ENCODE results near the gene ECE2.
"Not testable (repeated sequence)": the region's sequence is repeated elsewhere in the genome, so short reads cannot be mapped to it uniquely, and the experiment has no call there.

Gene ECE2

GRCh38 chr3:184262764-184263179 lies 13.1 kb upstream of the ECE2 start:
- in situ Hi-C loops (cut with MboI; ENCODE audit: low sequenced_read_pairs), result no loop called here

- in situ Hi-C loops (cut with MboI; ENCODE audit: low sequenced_read_pairs), result not testable (repeated sequence)
Measured at GRCh38 chr3:184267249-184267648, 8.6 kb upstream of the ECE2 start.

DNA sequence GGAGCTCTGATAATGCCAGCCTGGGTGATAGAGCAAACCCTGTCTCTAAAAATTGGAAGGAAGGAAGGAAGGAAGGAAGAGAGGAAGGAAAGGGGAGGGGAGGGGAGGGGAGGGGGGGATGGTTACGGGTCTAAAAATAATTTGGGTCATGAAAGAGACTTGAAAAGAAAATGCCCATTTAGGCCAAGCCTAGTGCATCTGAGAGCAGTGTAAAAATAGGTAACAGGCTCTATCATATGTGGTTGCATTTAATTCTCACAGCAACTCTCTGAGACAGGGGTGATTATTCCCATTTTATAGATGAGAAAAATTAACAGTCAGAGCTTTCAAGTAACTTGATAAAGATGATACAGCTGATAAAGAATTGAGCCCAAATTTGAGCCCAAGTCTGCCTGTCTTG lies 3.6 kb upstream of the ECE2 start:
- in situ Hi-C loops (cut with MboI; ENCODE audit: low sequenced_read_pairs), result no loop called here

DNA sequence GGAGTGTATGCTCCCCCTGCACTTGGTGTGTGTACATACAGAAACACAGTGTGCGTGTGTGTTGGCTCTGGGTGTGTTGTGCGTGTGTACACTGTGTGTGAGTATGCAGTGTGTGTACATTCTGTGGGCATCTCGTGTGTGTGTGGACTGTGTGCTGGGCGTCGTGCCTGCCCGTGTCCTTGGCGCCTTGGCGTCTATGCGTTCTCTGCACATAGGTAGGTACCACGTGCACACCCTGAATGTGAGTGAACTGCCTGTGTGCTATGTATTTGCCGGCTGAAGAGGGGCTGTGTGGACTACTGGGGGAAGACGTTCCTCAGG lies 481 bp upstream of the ECE2 start:
- in situ Hi-C loops (cut with MboI; ENCODE audit: low sequenced_read_pairs), result no loop called here

DNA sequence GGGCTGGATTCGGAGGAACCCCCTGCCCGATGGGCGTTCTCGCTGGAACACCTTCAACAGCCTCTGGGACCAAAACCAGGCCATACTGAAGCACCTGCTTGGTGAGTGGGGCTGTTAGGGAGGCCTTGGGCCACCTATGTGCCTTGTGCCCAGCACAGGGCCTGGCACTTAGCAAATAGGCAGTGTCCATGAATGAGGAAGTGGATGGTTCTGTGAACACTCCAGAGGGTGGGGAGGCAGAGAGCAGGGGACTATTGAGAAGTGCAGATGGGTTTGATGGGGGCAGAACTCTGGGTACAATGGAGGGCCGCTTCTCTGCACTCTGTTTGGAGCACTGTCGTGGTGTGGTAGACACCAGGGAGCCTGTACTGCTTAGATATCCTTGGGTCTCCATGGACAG lies 1.5 kb downstream of the ECE2 start:
- in situ Hi-C loops (cut with MboI; ENCODE audit: low sequenced_read_pairs), result no loop called here

GRCh38 chr3:184282941-184283340 lies 7.1 kb downstream of the ECE2 start:
- in situ Hi-C loops (cut with MboI; ENCODE audit: low sequenced_read_pairs), result no loop called here

DNA sequence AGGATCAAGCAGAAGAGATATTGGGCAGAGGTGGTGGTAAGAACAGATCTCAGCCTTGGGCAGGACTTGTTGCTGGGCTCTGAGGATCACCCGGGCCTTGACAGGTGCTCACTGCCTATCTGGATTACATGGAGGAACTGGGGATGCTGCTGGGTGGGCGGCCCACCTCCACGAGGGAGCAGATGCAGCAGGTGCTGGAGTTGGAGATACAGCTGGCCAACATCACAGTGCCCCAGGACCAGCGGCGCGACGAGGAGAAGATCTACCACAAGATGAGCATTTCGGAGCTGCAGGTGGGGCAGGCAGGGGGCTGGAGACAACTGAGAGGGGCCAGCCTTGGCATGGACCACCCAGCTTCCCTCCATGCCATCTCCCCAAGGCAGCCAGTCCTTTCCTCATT lies 7.9 kb downstream of the ECE2 start:
- in situ Hi-C loops (cut with MboI; ENCODE audit: low sequenced_read_pairs), result no loop called here

- in situ Hi-C loops (cut with MboI; ENCODE audit: low sequenced_read_pairs), result no loop called here
Measured at GRCh38 chr3:184284696-184285095, 8.9 kb downstream of the ECE2 start.

DNA sequence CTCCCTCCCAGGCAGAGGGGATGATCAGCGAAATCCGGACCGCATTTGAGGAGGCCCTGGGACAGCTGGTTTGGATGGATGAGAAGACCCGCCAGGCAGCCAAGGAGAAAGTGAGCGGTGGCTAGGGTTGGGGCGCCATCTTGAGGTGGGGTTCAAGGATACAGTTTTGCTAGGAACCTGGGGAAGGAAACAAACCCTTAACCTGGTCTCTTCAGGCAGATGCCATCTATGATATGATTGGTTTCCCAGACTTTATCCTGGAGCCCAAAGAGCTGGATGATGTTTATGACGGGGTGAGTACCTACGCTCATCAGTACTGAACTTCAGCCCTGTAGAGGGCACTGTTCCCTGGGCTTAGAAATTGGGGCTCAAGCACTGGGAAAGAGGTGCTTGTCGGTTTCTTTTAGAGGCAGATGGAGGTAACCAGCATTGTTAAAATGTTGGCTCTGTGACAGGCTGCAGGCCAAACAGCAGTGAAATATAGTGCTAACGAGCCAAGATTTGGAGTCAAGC lies 13.7 kb downstream of the ECE2 start:
- in situ Hi-C loops (cut with MboI; ENCODE audit: low sequenced_read_pairs), result no loop called here

DNA sequence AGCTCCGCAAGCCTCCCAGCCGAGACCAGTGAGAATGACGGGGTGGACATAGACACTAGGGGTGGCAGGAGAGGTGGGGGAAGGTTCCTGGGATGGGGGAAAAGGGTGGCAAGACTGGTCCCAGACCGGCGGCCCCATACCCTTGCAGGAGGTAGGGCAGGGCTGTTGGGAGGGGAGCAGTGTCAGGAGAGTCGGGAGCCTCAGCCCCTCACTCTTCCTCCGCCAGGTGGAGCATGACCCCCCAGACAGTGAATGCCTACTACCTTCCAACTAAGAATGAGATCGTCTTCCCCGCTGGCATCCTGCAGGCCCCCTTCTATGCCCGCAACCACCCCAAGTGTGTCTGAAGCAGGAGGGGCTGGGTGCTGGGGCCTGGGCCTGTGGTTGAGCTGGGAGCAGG lies 14.5 kb downstream of the ECE2 start:
- in situ Hi-C loops (cut with MboI; ENCODE audit: low sequenced_read_pairs), result no loop called here

GRCh38 chr3:184291044-184291737 lies 15.4 kb downstream of the ECE2 start:
- in situ Hi-C loops (cut with MboI; ENCODE audit: low sequenced_read_pairs), result no loop called here

DNA sequence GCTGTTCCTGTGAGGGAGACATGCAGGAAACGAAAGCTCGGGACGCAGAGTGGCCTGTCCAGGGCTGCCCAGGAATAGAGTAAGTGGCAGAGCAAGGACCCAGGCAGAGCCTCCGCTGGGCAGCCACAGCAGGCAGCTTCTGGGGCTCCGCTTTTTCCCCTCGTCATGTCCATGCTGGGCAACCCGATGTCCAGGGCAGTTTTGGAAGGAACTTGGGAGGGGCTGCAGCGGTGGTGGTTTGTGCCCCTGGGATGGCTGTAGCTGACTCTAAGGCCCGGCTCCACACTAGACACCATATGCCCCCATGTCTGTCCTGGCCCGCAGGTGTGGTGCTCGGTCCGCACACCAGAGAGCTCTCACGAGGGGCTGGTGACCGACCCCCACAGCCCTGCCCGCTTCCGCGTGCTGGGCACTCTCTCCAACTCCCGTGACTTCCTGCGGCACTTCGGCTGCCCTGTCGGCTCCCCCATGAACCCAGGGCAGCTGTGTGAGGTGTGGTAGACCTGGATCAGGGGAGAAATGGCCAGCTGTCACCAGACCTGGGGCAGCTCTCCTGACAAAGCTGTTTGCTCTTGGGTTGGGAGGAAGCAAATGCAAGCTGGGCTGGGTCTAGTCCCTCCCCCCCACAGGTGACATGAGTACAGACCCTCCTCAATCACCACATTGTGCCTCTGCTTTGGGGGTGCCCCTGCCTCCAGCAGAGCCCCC lies 16.1 kb downstream of the ECE2 start:
- in situ Hi-C loops (cut with MboI; ENCODE audit: low sequenced_read_pairs), result no loop called here

GRCh38 chr3:184295771-184296170 lies 19.9 kb downstream of the ECE2 start:
- in situ Hi-C loops (cut with MboI; ENCODE audit: low sequenced_read_pairs), result no loop called here

DNA sequence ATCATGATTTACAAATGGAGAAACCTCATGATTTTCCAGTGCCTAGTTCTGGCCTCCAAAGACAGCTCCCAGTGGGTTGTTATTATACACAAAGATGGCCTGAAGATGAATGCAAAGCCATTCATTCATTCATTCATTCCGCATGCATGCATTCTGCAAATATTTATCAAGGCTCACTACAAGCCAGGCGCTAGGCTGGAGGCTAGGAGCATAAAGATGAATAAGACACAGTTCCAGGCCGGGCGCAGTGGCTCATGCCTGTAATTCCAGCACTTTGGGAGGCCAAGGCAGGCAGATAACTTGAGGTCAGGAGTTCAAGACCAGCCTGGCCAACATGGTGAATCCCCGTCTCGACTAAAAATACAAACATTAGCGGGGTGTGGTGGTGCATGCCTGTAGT lies 20.8 kb downstream of the ECE2 start:
- in situ Hi-C loops (cut with MboI; ENCODE audit: low sequenced_read_pairs), result no loop called here

DNA sequence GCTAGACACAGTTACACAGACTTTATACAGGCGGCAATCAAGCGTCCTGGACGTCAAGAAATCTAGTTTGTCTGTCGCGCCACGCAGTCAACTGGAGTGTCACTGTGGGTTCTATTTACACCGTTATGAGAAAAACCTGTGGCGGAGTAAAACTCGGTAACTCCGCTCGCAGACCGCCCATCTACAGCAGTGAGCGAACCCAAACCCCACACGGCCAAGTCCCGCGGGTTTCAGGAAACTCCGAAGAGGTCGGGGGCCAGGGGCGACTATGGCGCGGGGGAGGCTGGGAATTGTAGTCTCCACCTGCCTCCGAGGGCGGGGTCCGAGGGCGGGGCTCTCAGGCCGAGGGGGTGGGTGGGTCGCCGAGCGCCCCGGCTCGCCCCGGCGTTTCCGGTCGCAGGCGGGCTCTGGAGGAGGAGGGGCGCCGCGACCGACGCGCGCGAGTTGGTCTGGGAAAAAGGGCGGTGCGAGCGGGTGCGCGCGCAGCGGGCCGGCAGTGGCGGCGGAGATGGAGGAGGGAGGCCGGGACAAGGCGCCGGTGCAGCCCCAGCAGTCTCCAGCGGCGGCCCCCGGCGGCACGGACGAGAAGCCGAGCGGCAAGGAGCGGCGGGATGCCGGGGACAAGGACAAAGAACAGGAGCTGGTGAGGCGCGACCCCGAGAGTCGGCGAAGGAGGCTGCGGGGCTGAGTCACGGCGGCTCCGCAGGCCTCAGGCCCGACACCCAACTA lies 23.1 kb downstream of the ECE2 start, which contains the start of gene PSMD2:
Gene PSMD2, plus strand, starts transcription at position 483 of the 729 bp plus-strand sequence. Its CDS starts 26 bp downstream, at position 509.
- in situ Hi-C loops (cut with MboI; ENCODE audit: low sequenced_read_pairs), result no loop called here

GRCh38 chr3:184299488-184300377 lies 23.9 kb downstream of the ECE2 start:
- in situ Hi-C loops (cut with MboI; ENCODE audit: low sequenced_read_pairs), result no loop called here

GRCh38 chr3:184300378-184300720 lies 24.5 kb downstream of the ECE2 start:
- in situ Hi-C loops (cut with MboI; ENCODE audit: low sequenced_read_pairs), result no loop called here

GRCh38 chr3:184305577-184305976 lies 29.8 kb downstream of the ECE2 start:
- in situ Hi-C loops (cut with MboI; ENCODE audit: low sequenced_read_pairs), result no loop called here

DNA sequence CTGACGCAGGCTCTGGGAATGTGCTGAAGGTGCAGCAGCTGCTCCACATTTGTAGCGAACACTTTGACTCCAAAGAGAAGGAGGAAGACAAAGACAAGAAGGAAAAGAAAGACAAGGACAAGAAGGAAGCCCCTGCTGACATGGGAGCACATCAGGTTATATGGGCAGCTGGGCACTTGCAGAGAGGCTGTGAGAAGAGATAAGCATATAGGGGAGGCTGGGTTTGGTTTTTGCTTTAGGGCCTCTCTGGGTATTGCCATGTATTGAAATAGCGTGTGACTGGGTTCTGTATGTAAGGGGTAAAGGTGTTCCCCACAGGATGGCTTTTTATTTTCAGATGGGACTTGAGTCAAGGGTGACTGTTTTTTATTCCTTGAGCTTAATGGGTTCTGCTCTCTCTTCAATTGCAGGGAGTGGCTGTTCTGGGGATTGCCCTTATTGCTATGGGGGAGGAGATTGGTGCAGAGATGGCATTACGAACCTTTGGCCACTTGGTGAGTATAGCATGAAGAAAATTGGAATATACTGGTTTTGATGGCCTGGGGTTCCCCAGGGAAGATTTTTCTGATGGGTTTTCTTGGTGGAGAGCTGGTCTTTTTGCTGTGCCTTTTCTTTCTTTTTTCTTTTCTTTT lies 30.6 kb downstream of the ECE2 start:
- in situ Hi-C loops (cut with MboI; ENCODE audit: low sequenced_read_pairs), result no loop called here

GRCh38 chr3:184307915-184308314 lies 32.1 kb downstream of the ECE2 start:
- in situ Hi-C loops (cut with MboI; ENCODE audit: low sequenced_read_pairs), result no loop called here

Data from hTERT RPE-1 (cell line).